Measurements from ENCODE around the gene LIN7B. TPM values are rescaled to one million over a fixed set of nuclear protein-coding genes. Genes with fewer than 3 reads are reported as not detected.

LIN7B gene
- total and polyA plus RNA-seq, 9 of the 15 experiments (the other 6 are each of a cell fraction or from before 2014, with no cell fraction given): 0.89 to 15.7 (median 4.0) TPM

GRCh38 chr19:49113762-49114629, at the start of gene LIN7B (continued):
- TF ChIP-seq PRPF4 (IDR thresholded peaks at IDR 0.05; ENCODE audit: insufficient read depth, low read depth, low read length, poor library complexity, severe bottlenecking) (no peak), SAFB (IDR thresholded peaks at IDR 0.05; ENCODE audit: borderline replicate concordance, low read depth, low read length) (no peak), MLLT1 (IDR thresholded peaks at IDR 0.05) (0 out of 4 replicates have a peak, but pooled peaks of 1 of the 2 experiments have one; percentile 32), MNT (conservative IDR thresholded peaks at IDR 0.05) (peak; percentile 62 to 70; a peak in 3 of 4 replicates), FOXA3 (CRISPR knock-in tag; conservative IDR thresholded peaks at IDR 0.05 in 1 of 2, IDR thresholded peaks at IDR 0.05 in 1 of 2) (peak in 1 of 2 experiments; percentile 72; a peak in 1 of 4 replicates)
